K562 (cell line): Measurements from ENCODE around the gene ARL13B. TPM values are rescaled to one million over a fixed set of nuclear protein-coding genes. Genes with fewer than 3 reads are reported as not detected.

Source experiments
- ATAC-seq: fragments of 200-7000 bp; cut with Tn5 transposase; 3 replicates; pipeline ENCODE4 v1.9.1; 2020; ENCODE audit warnings: moderate library complexity
- BruUV-seq: library from RNA; stranded (reverse); fragments of 400-500 nt; replicated peaks from 2 replicates; lab custom pipeline; 2021; lab: Mats Ljungman, UMichigan
- CTCF ChIA-PET: fragments of 300-600 bp; formaldehyde crosslinking; extraction: SDS; loops from one replicate; lab custom pipeline; 2021; ENCODE audit warnings: low intra/inter-chr PET ratio; lab: Yijun Ruan, JAX
- POLR2A ChIA-PET: fragments of 300-600, 350-650 bp; sonication (Branson Sonifier 250); formaldehyde crosslinking; extraction: SDS; loops from one replicate; lab custom pipeline; 2021; ENCODE audit warnings: antibody characterized with exemption, inconsistent platforms; lab: Yijun Ruan, JAX
- DNase-seq, 4 experiments: peaks; one replicate each; pipeline versions ENCODE4 v3.0.0 to v3.0.0-alpha.2; 2011 to 2018; ENCODE audit warnings: low spot score in 3 of 4, mixed read lengths in 3 of 4; ENCODE audit errors: extremely low read depth in 1 of 4
- FAIRE-seq: peaks from 2 replicates; lab custom pipeline; 2011; peaks lifted over from hg19 to GRCh38; lab: Jason Lieb, UNC
- H2AFZ ChIP-seq: 2 replicates; pipeline ENCODE4 v1.6.0; 2011; ENCODE audit warnings: low read depth, low read length, control low read depth, inconsistent platforms
- H3K27ac ChIP-seq: fragments of 200-600 bp; 3 replicates; pipeline ENCODE4 v1.8.0; 2011; ENCODE audit warnings: low read depth, mild to moderate bottlenecking, control low read depth, inconsistent platforms, low read length, moderate library complexity, mixed read lengths; ENCODE audit errors: extremely low read depth
- H3K27me3 ChIP-seq, 2 experiments: fragments of 300-600 bp in 1 of 2; 2 replicates in 1 of 2; 3 replicates in 1 of 2; pipeline versions ENCODE4 v1.6.0 to v1.8.0; 2011; ENCODE audit warnings: inconsistent platforms in 2 of 2, low read length in 2 of 2, mild to moderate bottlenecking in 1 of 2, mixed read lengths in 1 of 2, moderate library complexity in 1 of 2; ENCODE audit not compliant: control insufficient read depth in 2 of 2, insufficient read depth in 2 of 2
- H3K36me3 ChIP-seq: fragments of 300-600 bp; 3 replicates; pipeline ENCODE4 v1.8.0; 2011; ENCODE audit warnings: mild to moderate bottlenecking, low read length, inconsistent platforms; ENCODE audit not compliant: control insufficient read depth, insufficient read depth
- H3K4me1 ChIP-seq, 2 experiments: fragments of 200-600 bp in 1 of 2; replicated peaks in 1 of 2; 2 replicates in 1 of 2; 3 replicates in 1 of 2; pipeline versions ENCODE4 v1.5.1 to v1.8.0; 2011; ENCODE audit warnings: inconsistent platforms in 2 of 2, low read length in 2 of 2, mild to moderate bottlenecking in 1 of 2, mixed read lengths in 1 of 2, moderate library complexity in 1 of 2; ENCODE audit not compliant: control insufficient read depth in 2 of 2, insufficient read depth in 2 of 2
- H3K4me2 ChIP-seq: 2 replicates; pipeline ENCODE4 v1.6.1; 2011; ENCODE audit warnings: low read length, control low read depth, inconsistent platforms, mixed read lengths; ENCODE audit not compliant: insufficient read depth
- H3K4me3 ChIP-seq: fragments of 200-600 bp; sonication (generic), shearing (Covaris generic); 2 replicates; pipeline ENCODE4 v1.5.1; 2016; ENCODE audit warnings: control low read depth, inconsistent platforms
- H3K79me2 ChIP-seq: fragments of 200-600 bp; 3 replicates; pipeline ENCODE4 v1.8.0; 2011; ENCODE audit warnings: low read length, inconsistent platforms; ENCODE audit not compliant: control insufficient read depth, insufficient read depth
- H3K9ac ChIP-seq, 2 experiments: 2 replicates each; pipeline versions ENCODE4 v1.6.0 to v1.6.1; 2011; ENCODE audit warnings: low read depth in 2 of 2, low read length in 2 of 2, control low read depth in 1 of 2, inconsistent platforms in 1 of 2, mild to moderate bottlenecking in 1 of 2, mixed read lengths in 1 of 2; ENCODE audit not compliant: insufficient read depth in 1 of 2
- H3K9me1 ChIP-seq: one replicate; pipeline ENCODE4 v1.6.0; 2011; ENCODE audit warnings: inconsistent platforms, mild to moderate bottlenecking, low read length, moderate library complexity; ENCODE audit not compliant: control insufficient read depth, insufficient read depth
- H3K9me3 ChIP-seq: replicated peaks from 2 replicates; pipeline ENCODE4 v1.5.1; 2011; ENCODE audit warnings: low read depth, low read length, inconsistent platforms; ENCODE audit not compliant: control insufficient read depth, insufficient read depth
- H4K20me1 ChIP-seq: replicated peaks from 2 replicates; pipeline ENCODE4 v1.6.1; 2011; ENCODE audit warnings: low read length, inconsistent platforms, mixed read lengths; ENCODE audit not compliant: control insufficient read depth, insufficient read depth
- KAT8 ChIP-seq: fragments of 450-650 bp; IDR thresholded peaks from 2 replicates; pipeline ENCODE4 v1.6.1; 2016; ENCODE audit warnings: low read depth, mild to moderate bottlenecking
- KLF13 ChIP-seq: fragments of 450-650 bp; IDR thresholded peaks from 2 replicates; pipeline ENCODE4 v1.6.1; 2016; ENCODE audit warnings: missing genetic modification characterization, low read depth, mild to moderate bottlenecking, missing compliant biosample characterization, moderate library complexity, borderline replicate concordance
- MTA1 ChIP-seq: fragments of 450-650 bp; IDR thresholded peaks from 2 replicates; pipeline ENCODE4 v1.6.1; 2017; ENCODE audit warnings: borderline replicate concordance
- MYC ChIP-seq, 2 experiments: fragments of 250-450 bp in 1 of 2; sonication (Bioruptor Pico) in 1 of 2; IDR thresholded peaks; 2 replicates each; pipeline versions ENCODE4 v1.5.1 to v1.6.1; 2012 to 2021; ENCODE audit warnings: low read depth in 2 of 2, borderline replicate concordance in 1 of 2, improper control_type of control experiment in 1 of 2, low read length in 1 of 2, mild to moderate bottlenecking in 1 of 2, moderate library complexity in 1 of 2
- NBN ChIP-seq: fragments of 450-650 bp; IDR thresholded peaks from 2 replicates; pipeline ENCODE4 v1.6.1; 2016; ENCODE audit warnings: low read depth, mild to moderate bottlenecking
- PRMT5 ChIP-seq: sonication (generic); formaldehyde crosslinking; IDR thresholded peaks from 2 replicates; pipeline ENCODE4 v1.5.0; 2020; ENCODE audit warnings: missing genetic modification reagents
- SOX6 ChIP-seq: fragments of 450-650 bp; IDR thresholded peaks from 2 replicates; pipeline ENCODE4 v1.6.1; 2014; ENCODE audit warnings: mild to moderate bottlenecking
- SRSF1 ChIP-seq: fragments of 200-400 bp; formaldehyde crosslinking; IDR thresholded peaks from 2 replicates; pipeline ENCODE4 v1.6.1; 2017; ENCODE audit warnings: mild to moderate bottlenecking, low read depth, low read length, moderate library complexity
- ZFP30 ChIP-seq: fragments of 250-450 bp; sonication (Bioruptor Pico); IDR thresholded peaks from 2 replicates; pipeline ENCODE4 v1.8.0; 2022; ENCODE audit warnings: moderate library complexity, mild to moderate bottlenecking, inconsistent platforms, borderline replicate concordance
- ZNF124 ChIP-seq: sonication (generic); formaldehyde crosslinking; IDR thresholded peaks from 2 replicates; pipeline ENCODE4 v1.8.1; 2022; ENCODE audit warnings: missing genetic modification reagents
- ZNF165 ChIP-seq: fragments of 250-450 bp; sonication (Bioruptor Pico); IDR thresholded peaks from 2 replicates; pipeline ENCODE4 v1.4.0; 2020; ENCODE audit warnings: borderline replicate concordance
- ZNF253 ChIP-seq: fragments of 250-450 bp; sonication (Bioruptor Pico); conservative IDR thresholded peaks from 2 replicates; pipeline ENCODE4 v1.6.1; 2021; ENCODE audit warnings: mild to moderate bottlenecking
- ZNF780A ChIP-seq: fragments of 250-450 bp; sonication (Bioruptor Pico); IDR thresholded peaks from 2 replicates; pipeline ENCODE4 v1.5.0; 2021; ENCODE audit warnings: mild to moderate bottlenecking
- WGBS: fragments of 100-300 bp; shearing (Covaris generic); methylation state at CpG from one replicate; pipeline ENCODE4 v1.1.6; 2016; ENCODE audit warnings: low coverage, mixed read lengths; ENCODE audit not compliant: insufficient coverage; ENCODE audit errors: missing lambda C conversion rate; 5-methylcytosine and 5-hydroxymethylcytosine counted together
- in situ Hi-C: fragments of 300-500 bp; cut with MboI; formaldehyde crosslinking; loops from 4 replicates; pipeline ENCODE4 v1.15.0; 2018; ENCODE audit warnings: inconsistent platforms, mixed read lengths
- intact Hi-C: fragments of 100-400 bp; cut with micrococcal nuclease; formaldehyde crosslinking; loops from 2 replicates; pipeline ENCODE4 v1.14.2; 2022
- polyA plus RNA-seq, 8 experiments: library from polyadenylated mRNA; depleted of rRNA in 4 of 8; stranded (reverse) in 5 of 8; unstranded in 3 of 8; fragments of >200 nt; fragmentation: Nextera tagmentation in 2 of 8; fragmentation: Illumina TruSeq in 1 of 8; extraction: Ambion mirVana in 2 of 8; extraction: Trizol in 1 of 8; gene quantifications; 2 replicates each; pipeline versions ENCODE4 v1.2.1 to v1.2.3, GENCODE V29; 2011 to 2014; ENCODE audit warnings: inconsistent platforms in 1 of 8, missing spikeins in 1 of 8
- total RNA-seq, 7 experiments: library from RNA; depleted of rRNA in 6 of 7; stranded (reverse); fragments of >200 nt in 6 of 7; fragmentation: Illumina TruSeq in 2 of 7; extraction: Trizol in 2 of 7; gene quantifications; 2 replicates each; pipeline versions ENCODE4 v1.2.1 to v1.2.3, GENCODE V29; 2011 to 2021; ENCODE audit warnings: low replicate concordance in 1 of 7
- TF ChIP-seq, protein P1 (sequence below): fragments of 250-450 bp; sonication (Bioruptor Pico); IDR thresholded peaks from 2 replicates; pipeline ENCODE4 v1.5.0; 2020; ENCODE audit warnings: mild to moderate bottlenecking
- TF ChIP-seq, protein P2 (sequence below): sonication (generic); formaldehyde crosslinking; IDR thresholded peaks from 2 replicates; pipeline ENCODE4 v1.8.0; 2022; ENCODE audit warnings: mild to moderate bottlenecking, missing genetic modification reagents

ARL13B gene
- total and polyA plus RNA-seq, 9 of the 15 experiments (the other 6 are each of a cell fraction or from before 2014, with no cell fraction given) = 4.1 to 16.9 (median 12.2) TPM

DNA sequence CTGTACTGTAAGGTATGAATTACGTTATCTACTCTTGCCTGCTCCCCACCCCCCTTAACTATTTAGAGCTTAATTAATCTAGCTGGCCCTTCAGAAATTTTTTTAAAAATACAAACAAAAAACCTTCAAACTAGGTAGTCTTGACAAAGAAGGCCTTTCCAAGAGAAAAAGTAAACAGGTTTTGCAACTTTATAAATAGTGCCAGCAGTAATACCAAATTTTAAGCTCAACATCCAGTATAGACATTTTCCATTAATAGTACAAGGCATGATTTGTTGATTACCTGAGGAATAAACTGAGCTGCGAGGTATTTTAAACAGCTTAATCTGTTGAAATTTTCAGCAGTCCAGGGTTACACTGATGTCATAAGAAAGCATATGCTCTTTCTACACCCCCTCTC lies 28.3 kb downstream of the ARL13B start (continued):
- TF ChIP-seq, protein P1, sequence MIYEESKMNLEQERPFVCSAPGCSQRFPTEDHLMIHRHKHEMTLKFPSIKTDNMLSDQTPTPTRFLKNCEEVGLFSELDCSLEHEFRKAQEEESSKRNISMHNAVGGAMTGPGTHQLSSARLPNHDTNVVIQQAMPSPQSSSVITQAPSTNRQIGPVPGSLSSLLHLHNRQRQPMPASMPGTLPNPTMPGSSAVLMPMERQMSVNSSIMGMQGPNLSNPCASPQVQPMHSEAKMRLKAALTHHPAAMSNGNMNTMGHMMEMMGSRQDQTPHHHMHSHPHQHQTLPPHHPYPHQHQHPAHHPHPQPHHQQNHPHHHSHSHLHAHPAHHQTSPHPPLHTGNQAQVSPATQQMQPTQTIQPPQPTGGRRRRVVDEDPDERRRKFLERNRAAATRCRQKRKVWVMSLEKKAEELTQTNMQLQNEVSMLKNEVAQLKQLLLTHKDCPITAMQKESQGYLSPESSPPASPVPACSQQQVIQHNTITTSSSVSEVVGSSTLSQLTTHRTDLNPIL (CRISPR knock-in tag) = no peak
- TF ChIP-seq SOX6 = no peak

DNA sequence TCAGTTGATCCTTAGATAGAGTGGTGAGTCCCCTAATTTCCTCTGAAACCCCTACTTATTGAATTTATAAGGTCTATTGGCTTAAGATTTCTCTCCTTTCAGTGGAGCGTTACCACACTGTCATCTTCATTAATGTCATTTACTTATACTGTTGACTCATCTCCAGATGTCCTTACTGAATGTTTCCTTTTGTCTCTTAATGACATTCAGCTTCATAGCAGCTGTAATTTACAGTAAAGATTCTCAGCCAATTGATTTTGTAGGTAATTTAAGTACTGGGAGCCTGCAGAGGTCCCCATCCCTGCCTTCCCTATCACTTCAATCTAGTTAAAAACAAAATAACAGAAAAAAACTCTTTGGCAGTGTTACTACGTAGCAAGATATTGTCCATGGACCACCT lies 29.7 kb downstream of the ARL13B start:
- H3K9me1 ChIP-seq = no peaks in the 10 kb centered on the region
- H3K4me3 ChIP-seq = no peak overlapping the region
- POLR2A ChIA-PET = no interaction called here
- H3K4me1 ChIP-seq = no peaks in the 10 kb centered on the region
- TF ChIP-seq ZNF124 (CRISPR knock-in tag) (no peak), ZNF165 (CRISPR knock-in tag) (no peak), ZFP30 (CRISPR knock-in tag) (no peak), NBN (no peak), KAT8 (no peak), MTA1 (no peak), SRSF1 (no peak), ZNF253 (CRISPR knock-in tag) (no peak), MYC (IDR thresholded peaks at IDR 0.05; ENCODE audit: low read depth, low read length) (no peak), MYC (CRISPR knock-in tag; IDR thresholded peaks at IDR 0.05; ENCODE audit: borderline replicate concordance, low read depth) (no peak), ZNF780A (no peak), PRMT5 (CRISPR knock-in tag) (no peak), KLF13 (tag) (no peak)
- TF ChIP-seq, protein P2, sequence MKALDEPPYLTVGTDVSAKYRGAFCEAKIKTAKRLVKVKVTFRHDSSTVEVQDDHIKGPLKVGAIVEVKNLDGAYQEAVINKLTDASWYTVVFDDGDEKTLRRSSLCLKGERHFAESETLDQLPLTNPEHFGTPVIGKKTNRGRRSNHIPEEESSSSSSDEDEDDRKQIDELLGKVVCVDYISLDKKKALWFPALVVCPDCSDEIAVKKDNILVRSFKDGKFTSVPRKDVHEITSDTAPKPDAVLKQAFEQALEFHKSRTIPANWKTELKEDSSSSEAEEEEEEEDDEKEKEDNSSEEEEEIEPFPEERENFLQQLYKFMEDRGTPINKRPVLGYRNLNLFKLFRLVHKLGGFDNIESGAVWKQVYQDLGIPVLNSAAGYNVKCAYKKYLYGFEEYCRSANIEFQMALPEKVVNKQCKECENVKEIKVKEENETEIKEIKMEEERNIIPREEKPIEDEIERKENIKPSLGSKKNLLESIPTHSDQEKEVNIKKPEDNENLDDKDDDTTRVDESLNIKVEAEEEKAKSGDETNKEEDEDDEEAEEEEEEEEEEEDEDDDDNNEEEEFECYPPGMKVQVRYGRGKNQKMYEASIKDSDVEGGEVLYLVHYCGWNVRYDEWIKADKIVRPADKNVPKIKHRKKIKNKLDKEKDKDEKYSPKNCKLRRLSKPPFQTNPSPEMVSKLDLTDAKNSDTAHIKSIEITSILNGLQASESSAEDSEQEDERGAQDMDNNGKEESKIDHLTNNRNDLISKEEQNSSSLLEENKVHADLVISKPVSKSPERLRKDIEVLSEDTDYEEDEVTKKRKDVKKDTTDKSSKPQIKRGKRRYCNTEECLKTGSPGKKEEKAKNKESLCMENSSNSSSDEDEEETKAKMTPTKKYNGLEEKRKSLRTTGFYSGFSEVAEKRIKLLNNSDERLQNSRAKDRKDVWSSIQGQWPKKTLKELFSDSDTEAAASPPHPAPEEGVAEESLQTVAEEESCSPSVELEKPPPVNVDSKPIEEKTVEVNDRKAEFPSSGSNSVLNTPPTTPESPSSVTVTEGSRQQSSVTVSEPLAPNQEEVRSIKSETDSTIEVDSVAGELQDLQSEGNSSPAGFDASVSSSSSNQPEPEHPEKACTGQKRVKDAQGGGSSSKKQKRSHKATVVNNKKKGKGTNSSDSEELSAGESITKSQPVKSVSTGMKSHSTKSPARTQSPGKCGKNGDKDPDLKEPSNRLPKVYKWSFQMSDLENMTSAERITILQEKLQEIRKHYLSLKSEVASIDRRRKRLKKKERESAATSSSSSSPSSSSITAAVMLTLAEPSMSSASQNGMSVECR (CRISPR knock-in tag) = no peak
- TF ChIP-seq, all 486 proteins: peak for 0
- ATAC-seq (no peak), DNase-seq (no peak), FAIRE-seq (no peak)
- no peaks in the 10 kb centered on the region for H4K20me1 ChIP-seq
- no peaks in the 10 kb centered on the region for H3K27me3 ChIP-seq
- 0 out of 3 replicates have a peak, but pooled peaks cover 3% of the 10 kb centered on the region for H3K79me2 ChIP-seq
- 92% methylated on average over 2 of the region's 2 CpGs for WGBS
- peaks cover 8% of the 10 kb centered on the region; the same call in 1 of the 3 replicates for H3K36me3 ChIP-seq
- H3K9ac ChIP-seq = no peak overlapping the region
- no peak overlapping the region for H3K4me2 ChIP-seq
- no peak overlapping the region for H2AFZ ChIP-seq
- no peaks in the 10 kb centered on the region for H3K9me3 ChIP-seq
- no peak overlapping the region for H3K27ac ChIP-seq
- CTCF ChIA-PET = no interaction called here
- intact Hi-C loops (no loop called here), in situ Hi-C loops (no loop called here)
- no TSS peak for BruUV-seq
